CD4-positive, alpha-beta memory T cell (primary cell): ENCODE data around the gene SPSB1. TPM values are rescaled to one million over a fixed set of nuclear protein-coding genes. Genes with fewer than 3 reads are reported as not detected.

Experiments used
- CTCF ChIA-PET: fragments of 350-600 bp; sonication (Branson Sonifier 250); formaldehyde crosslinking; loops from one replicate; lab custom pipeline; 2021; ENCODE audit warnings: inconsistent platforms; ENCODE audit not compliant: partially characterized antibody; lab: Charles Lee
- POLR2A ChIA-PET: fragments of 350-600 bp; sonication (Branson Sonifier 250); formaldehyde crosslinking; loops from one replicate; lab custom pipeline; 2021; ENCODE audit not compliant: partially characterized antibody; lab: Charles Lee
- DNase-seq, 5 donors: peaks; one replicate each; pipeline versions ENCODE4 v3.0.0 to v3.0.0-alpha.2; 2020 to 2022; ENCODE audit warnings: mixed read lengths in 1 of 5
- H3K27ac ChIP-seq: one replicate; pipeline ENCODE4 v1.7.0; 2013; ENCODE audit warnings: low read depth, low read length
- H3K27me3 ChIP-seq: 2 replicates; pipeline ENCODE4 v1.7.0; 2013; ENCODE audit warnings: mild to moderate bottlenecking, low read length, moderate library complexity; ENCODE audit not compliant: insufficient read depth
- H3K36me3 ChIP-seq: 2 replicates; pipeline ENCODE4 v1.7.0; 2013; ENCODE audit warnings: mild to moderate bottlenecking, low read length, moderate library complexity; ENCODE audit not compliant: insufficient read depth
- H3K4me1 ChIP-seq: 2 replicates; pipeline ENCODE4 v1.7.0; 2013; ENCODE audit warnings: mild to moderate bottlenecking, low read length, moderate library complexity; ENCODE audit not compliant: insufficient read depth
- H3K4me3 ChIP-seq, 2 donors: one replicate each; pipeline ENCODE4 v1.7.0; 2013; ENCODE audit warnings: low read length in 2 of 2, mild to moderate bottlenecking in 1 of 2
- H3K9me3 ChIP-seq, 2 donors: one replicate each; pipeline ENCODE4 v1.7.0; 2013; ENCODE audit warnings: low read length in 2 of 2, control low read depth in 1 of 2; ENCODE audit not compliant: control insufficient read depth in 1 of 2
- H3K27ac Mint-ChIP-seq, 7 donors: one replicate each; pipeline ENCODE4 v1.8.0; 2020 to 2021; ENCODE audit warnings: mixed read lengths in 7 of 7, mild to moderate bottlenecking in 6 of 7, inconsistent platforms in 3 of 7, moderate library complexity in 3 of 7
- H3K27me3 Mint-ChIP-seq, 2 donors: one replicate each; pipeline ENCODE4 v1.8.0; 2020 to 2021; ENCODE audit warnings: mixed read lengths in 2 of 2
- H3K36me3 Mint-ChIP-seq, 2 donors: one replicate each; pipeline ENCODE4 v1.8.0; 2020 to 2021; ENCODE audit warnings: mixed read lengths in 2 of 2, inconsistent platforms in 1 of 2, mild to moderate bottlenecking in 1 of 2
- H3K4me1 Mint-ChIP-seq, 4 donors: one replicate each; pipeline ENCODE4 v1.8.0; 2020 to 2021; ENCODE audit warnings: mixed read lengths in 4 of 4, mild to moderate bottlenecking in 1 of 4
- H3K4me3 Mint-ChIP-seq, 8 donors: one replicate each; pipeline ENCODE4 v1.8.0; 2020 to 2021; ENCODE audit warnings: mixed read lengths in 8 of 8, mild to moderate bottlenecking in 7 of 8, moderate library complexity in 6 of 8, inconsistent platforms in 3 of 8
- H3K9me3 Mint-ChIP-seq, 8 donors: one replicate each; pipeline ENCODE4 v1.8.0; 2020 to 2021; ENCODE audit warnings: mixed read lengths in 8 of 8, mild to moderate bottlenecking in 5 of 8, inconsistent platforms in 3 of 8, moderate library complexity in 1 of 8
- intact Hi-C: fragments of 100-400 bp; cut with micrococcal nuclease; formaldehyde crosslinking; loops from one replicate; pipeline ENCODE4 v1.15.1; 2023
- polyA plus RNA-seq, 2 donors: library from polyadenylated mRNA; unstranded; fragments of 300-500 nt; fragmentation: Illumina TruSeq; gene quantifications; one replicate each; pipeline ENCODE4 v1.2.3, GENCODE V29; 2021
- total RNA-seq, 2 experiments: library from RNA; stranded (reverse); gene quantifications; one replicate each; pipeline ENCODE4 v1.2.3, GENCODE V29; 2021

SPSB1 gene
- total and polyA plus RNA-seq, 4 experiments from 2014 or later, result 2.8 to 4.5 (median 3.7) TPM

GRCh38 chr1:9286556-9286955, 6.1 kb upstream of the SPSB1 start:
- Histone ChIP-seq H3K27me3 (no peaks in the 10 kb centered on the region), H3K36me3 (no peaks in the 10 kb centered on the region), H3K4me1 (peaks cover 45% of the 10 kb centered on the region), H3K4me3 (no peak overlapping the region), H3K27ac (no peak overlapping the region), H3K9me3 (peaks cover 0 to 13% of the 10 kb centered on the region in 2 donors)
- no peak for DNase-seq
- Mint-ChIP-seq H3K9me3 (peaks cover 0 to 45% (median 33%) of the 10 kb centered on the region in 8 donors), H3K27ac (no peak overlapping the region), H3K4me1 (peaks cover 25 to 56% (median 42%) of the 10 kb centered on the region in 4 donors), H3K27me3 (no peaks in the 10 kb centered on the region), H3K36me3 (peaks cover 6 to 8% of the 10 kb centered on the region in 2 donors), H3K4me3 (peak overlapping the region in 4 of 8 donors; percentile 20 to 50 (median 28))
- ChIA-PET CTCF (interaction anchor here (3.4 to 6.2 kb wide), 2 partner anchors 169 to 204 kb away, joined by 11 to 190 read pairs; no protein-coding TSS in a partner anchor), POLR2A (no interaction called here)
- intact Hi-C loops, result no loop called here

DNA sequence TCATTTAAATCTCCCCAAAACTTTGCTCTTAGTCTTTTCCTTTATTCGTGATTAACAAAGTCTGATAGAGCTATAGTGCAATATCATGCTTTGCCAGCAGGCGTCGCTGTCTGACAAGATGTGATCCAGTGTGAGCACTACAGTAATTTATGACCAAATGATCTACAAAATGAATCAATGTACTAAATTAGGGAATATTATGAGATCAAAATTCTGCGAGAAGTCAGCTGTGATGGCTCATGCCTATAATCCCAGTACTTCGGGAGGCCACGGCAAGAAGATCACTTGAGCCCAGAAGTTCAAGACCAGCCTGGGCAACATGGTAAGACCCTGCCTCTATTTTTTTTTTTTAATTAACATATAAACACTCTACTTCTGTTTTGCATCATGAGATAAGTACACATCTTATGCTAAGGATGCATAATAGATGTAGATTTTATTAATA, 3.6 kb upstream of the SPSB1 start:
- Mint-ChIP-seq H3K27ac (peak overlapping the region in 2 of 7 donors; percentile 1 to 2), H3K27me3 (no peaks in the 10 kb centered on the region), H3K4me3 (peak overlapping the region in 1 of 8 donors; percentile 30), H3K4me1 (peaks cover 17 to 44% (median 26%) of the 10 kb centered on the region in 4 donors), H3K36me3 (peaks cover 3 to 8% of the 10 kb centered on the region in 2 donors), H3K9me3 (peaks cover 0 to 40% (median 30%) of the 10 kb centered on the region in 8 donors)
- DNase-seq, result peak; percentile 69 to 79 (median 74)
- Histone ChIP-seq H3K9me3 (peaks cover 0 to 13% of the 10 kb centered on the region in 2 donors), H3K27ac (no peak overlapping the region), H3K36me3 (no peaks in the 10 kb centered on the region), H3K4me3 (no peak overlapping the region), H3K27me3 (no peaks in the 10 kb centered on the region), H3K4me1 (peaks cover 27% of the 10 kb centered on the region)
- CTCF ChIA-PET, result interaction anchor here (0.7 to 6.2 kb wide), 20 partner anchors 8 to 284 kb away, joined by 3 to 190 read pairs (median 4); partner anchors contain the start of gene H6PD
- intact Hi-C loops, result loop anchor here (1.0 kb wide), 2 partner anchors 147 to 202 kb away; no protein-coding TSS in a partner anchor
- POLR2A ChIA-PET, result interaction anchor here (1.0 to 2.6 kb wide), 3 partner anchors 166 to 202 kb away, joined by 3 to 13 read pairs (median 4); no protein-coding TSS in a partner anchor

DNA sequence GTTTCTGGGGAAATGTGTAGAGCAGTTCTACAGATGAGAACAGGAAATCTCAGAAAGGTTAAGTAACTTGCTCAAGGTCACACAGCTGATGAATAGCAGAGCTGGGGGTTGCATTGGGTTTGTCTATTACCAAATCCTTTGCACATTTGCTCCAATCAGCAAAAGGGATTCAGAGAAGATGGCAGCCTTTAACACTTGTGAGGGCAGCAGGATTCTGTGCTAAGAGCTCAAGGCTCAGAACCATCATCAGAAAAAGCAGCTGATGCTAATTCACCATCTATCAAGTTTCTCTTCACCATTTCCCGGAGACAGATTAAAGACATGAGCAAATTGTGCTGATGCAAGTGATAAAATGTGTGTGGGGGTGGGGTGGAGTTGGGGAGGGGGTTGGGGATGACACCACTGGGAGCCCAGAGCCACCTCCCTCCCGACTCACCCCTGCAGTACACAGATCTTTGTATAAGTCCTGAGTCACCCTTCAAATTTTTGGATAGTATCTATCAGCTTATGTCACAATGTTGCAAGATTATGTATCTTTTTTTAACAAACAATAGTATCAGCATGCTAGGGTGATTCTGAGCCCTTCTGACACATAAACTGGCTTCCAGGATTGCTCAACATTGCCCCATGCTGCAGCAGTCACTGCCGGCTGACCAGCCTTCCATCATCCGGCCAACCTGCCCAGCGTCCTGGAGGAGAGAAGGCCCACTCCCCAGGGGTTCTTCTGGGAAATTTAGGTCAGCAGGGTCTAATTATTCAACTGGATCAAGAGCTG, 2.8 kb upstream of the SPSB1 start:
- CTCF ChIA-PET, result interaction anchor here (0.7 to 6.2 kb wide), 23 partner anchors 8 to 285 kb away, joined by 3 to 190 read pairs (median 4); partner anchors contain the start of gene H6PD
- POLR2A ChIA-PET, result interaction anchor here (1.1 to 2.6 kb wide), 4 partner anchors 54 to 167 kb away, joined by 3 to 13 read pairs (median 4); no protein-coding TSS in a partner anchor
- peaks cover 27% of the 10 kb centered on the region for H3K4me1 ChIP-seq
- intact Hi-C loops, result loop anchor here (1.0 to 10.0 kb wide), 5 partner anchors 135 to 285 kb away; partner anchors contain the start of gene GPR157
- H3K9me3 ChIP-seq, result peaks cover 0 to 13% of the 10 kb centered on the region in 2 donors
- peaks cover 0 to 34% (median 26%) of the 10 kb centered on the region in 8 donors for H3K9me3 Mint-ChIP-seq
- peak overlapping the region in 5 of 7 donors; percentile 2 to 68 (median 46) for H3K27ac Mint-ChIP-seq
- peak in 1 of 5 donors; percentile 56 for DNase-seq
- no peaks in the 10 kb centered on the region for H3K36me3 ChIP-seq
- H3K27ac ChIP-seq, result no peak overlapping the region
- peaks cover 13 to 36% (median 22%) of the 10 kb centered on the region in 4 donors for H3K4me1 Mint-ChIP-seq
- no peaks in the 10 kb centered on the region for H3K27me3 ChIP-seq
- no peak overlapping the region for H3K4me3 ChIP-seq
- H3K27me3 Mint-ChIP-seq, result no peaks in the 10 kb centered on the region
- peak overlapping the region in 4 of 8 donors; percentile 9 to 67 (median 22) for H3K4me3 Mint-ChIP-seq
- H3K36me3 Mint-ChIP-seq, result peaks cover 3 to 8% of the 10 kb centered on the region in 2 donors

DNA sequence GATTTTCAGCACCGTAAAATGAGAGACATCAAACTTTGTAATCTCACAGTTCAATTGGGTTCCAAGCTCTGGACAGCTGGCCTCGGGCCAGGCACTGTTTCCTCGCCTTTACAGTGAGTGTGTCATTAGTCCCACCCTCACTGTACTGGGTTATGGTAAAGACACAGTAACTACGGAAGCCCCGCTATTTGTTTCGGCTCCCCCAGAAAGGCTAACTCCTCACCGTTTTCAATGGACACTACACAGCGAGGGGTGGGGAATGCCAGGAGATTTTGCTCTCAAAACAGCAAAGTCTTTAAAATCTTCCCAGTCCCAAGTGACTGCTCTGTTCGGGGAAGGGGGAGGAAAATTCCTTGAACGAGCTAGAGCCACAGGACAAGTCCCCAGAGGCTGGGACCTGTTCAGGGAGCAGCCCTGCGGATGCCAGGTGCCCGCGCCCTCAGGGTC, 757 bp upstream of the SPSB1 start:
- POLR2A ChIA-PET, result interaction anchor here (0.6 to 1.4 kb wide), 3 partner anchors 10 to 136 kb away, joined by 3 to 4 read pairs (median 4); no protein-coding TSS in a partner anchor
- H3K4me1 ChIP-seq, result peaks cover 31% of the 10 kb centered on the region
- CTCF ChIA-PET, result interaction anchor here (3.7 to 6.2 kb wide), 2 partner anchors 164 to 198 kb away, joined by 82 to 190 read pairs; no protein-coding TSS in a partner anchor
- DNase-seq, result no peak
- no peak overlapping the region for H3K4me3 ChIP-seq
- H3K27ac Mint-ChIP-seq, result peak overlapping the region in 5 of 7 donors; percentile 40 to 87 (median 66)
- H3K4me3 Mint-ChIP-seq, result peak overlapping the region; percentile 68 to 78 (median 75)
- H3K36me3 Mint-ChIP-seq, result peaks cover 3 to 4% of the 10 kb centered on the region in 2 donors
- H3K27me3 Mint-ChIP-seq, result no peaks in the 10 kb centered on the region
- no peaks in the 10 kb centered on the region for H3K36me3 ChIP-seq
- peaks cover 16 to 34% (median 22%) of the 10 kb centered on the region in 4 donors for H3K4me1 Mint-ChIP-seq
- H3K9me3 Mint-ChIP-seq, result peaks cover 0 to 19% (median 13%) of the 10 kb centered on the region in 8 donors
- intact Hi-C loops, result loop anchor here (5.0 to 10.0 kb wide), 3 partner anchors 133 to 283 kb away; partner anchors contain the start of gene GPR157
- H3K9me3 ChIP-seq, result peaks cover 0 to 13% of the 10 kb centered on the region in 2 donors
- H3K27ac ChIP-seq, result no peak overlapping the region
- no peaks in the 10 kb centered on the region for H3K27me3 ChIP-seq

DNA sequence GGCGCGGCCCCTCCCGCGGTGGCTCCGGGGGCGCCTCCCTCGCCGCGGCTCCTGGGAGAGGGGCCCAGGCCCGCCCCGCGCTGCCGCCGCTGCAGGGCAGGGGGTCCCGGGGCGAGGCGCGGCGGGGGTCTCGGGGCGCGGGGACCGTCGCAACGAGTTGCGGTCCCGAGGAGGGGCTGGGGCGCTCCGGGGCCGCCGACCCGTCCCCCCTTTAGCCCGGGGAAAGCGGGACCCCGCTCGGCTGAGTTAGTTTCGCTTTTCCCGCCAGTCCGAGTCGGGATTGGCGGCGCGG, 493 bp downstream of the SPSB1 start:
- intact Hi-C loops, result loop anchor here (5.0 to 10.0 kb wide), 3 partner anchors 132 to 282 kb away; partner anchors contain the start of gene GPR157
- Histone ChIP-seq H3K4me3 (peak overlapping the region in 1 of 2 donors; percentile 85), H3K36me3 (no peaks in the 10 kb centered on the region), H3K4me1 (peaks cover 31% of the 10 kb centered on the region), H3K27ac (peak overlapping the region; percentile 27), H3K9me3 (peaks cover 0 to 3% of the 10 kb centered on the region in 2 donors), H3K27me3 (no peaks in the 10 kb centered on the region)
- peaks cover 0 to 10% (median 7%) of the 10 kb centered on the region in 8 donors for H3K9me3 Mint-ChIP-seq
- H3K4me1 Mint-ChIP-seq, result peaks cover 18 to 37% (median 26%) of the 10 kb centered on the region in 4 donors
- ChIA-PET CTCF (no interaction called here), POLR2A (no interaction called here)
- peaks cover 3 to 4% of the 10 kb centered on the region in 2 donors for H3K36me3 Mint-ChIP-seq
- H3K27me3 Mint-ChIP-seq, result no peaks in the 10 kb centered on the region
- no peak for DNase-seq
- no peak overlapping the region for H3K27ac Mint-ChIP-seq
- H3K4me3 Mint-ChIP-seq, result no peak overlapping the region

GRCh38 chr1:9293533-9294404, 1.1 kb downstream of the SPSB1 start:
- H3K27ac Mint-ChIP-seq, result no peak overlapping the region
- H3K36me3 Mint-ChIP-seq, result peaks cover 3 to 4% of the 10 kb centered on the region in 2 donors
- CTCF ChIA-PET, result no interaction called here
- H3K27ac ChIP-seq, result peak overlapping the region; percentile 27
- H3K27me3 Mint-ChIP-seq, result no peaks in the 10 kb centered on the region
- H3K4me3 ChIP-seq, result peak overlapping the region; percentile 64 to 85
- H3K9me3 ChIP-seq, result no peaks in the 10 kb centered on the region
- H3K9me3 Mint-ChIP-seq, result peaks cover 0 to 4% (median 3%) of the 10 kb centered on the region in 8 donors
- peaks cover 31% of the 10 kb centered on the region for H3K4me1 ChIP-seq
- no peaks in the 10 kb centered on the region for H3K27me3 ChIP-seq
- no peaks in the 10 kb centered on the region for H3K36me3 ChIP-seq
- no peak overlapping the region for H3K4me3 Mint-ChIP-seq
- peaks cover 18 to 37% (median 25%) of the 10 kb centered on the region in 4 donors for H3K4me1 Mint-ChIP-seq
- intact Hi-C loops, result loop anchor here (5.0 to 10.0 kb wide), 3 partner anchors 131 to 281 kb away; partner anchors contain the start of gene GPR157
- peak; percentile 39 to 61 (median 40) for DNase-seq
- POLR2A ChIA-PET, result no interaction called here
